Activated CD4-positive, CD25-positive, alpha-beta regulatory T cell treated with anti-CD3 and anti-CD28 coated beads, Interleukin-2, amount 50 U/mL, for 24 hours (primary cell): Measurements from ENCODE around the gene CDK14.
"Not testable (repeated sequence)": the region's sequence is repeated elsewhere in the genome, so short reads cannot be mapped to it uniquely, and the experiment has no call there.

ENCODE experiments used
- ATAC-seq, 2 donors: fragments of 150-1000 bp; cut with Tn5 transposase; one replicate each; pipeline ENCODE4 v1.10.0; 2021; ENCODE audit warnings: mild to moderate bottlenecking in 1 of 2, moderate library complexity in 1 of 2

The CDK14 gene

GRCh38 chr7:90723866-90724265 lies 127.7 kb downstream of the CDK14 start:
- no peak for ATAC-seq

GRCh38 chr7:90726120-90726519 lies 130.0 kb downstream of the CDK14 start:
- peak in 1 of 2 donors; percentile 13 for ATAC-seq

- ATAC-seq = no peak
Measured at GRCh38 chr7:90726623-90727022, 130.5 kb downstream of the CDK14 start.

GRCh38 chr7:90727412-90727811 lies 131.3 kb downstream of the CDK14 start:
- no peak for ATAC-seq

GRCh38 chr7:90728568-90728967 lies 132.4 kb downstream of the CDK14 start:
- no peak for ATAC-seq

- ATAC-seq = not testable (repeated sequence)
Measured at GRCh38 chr7:90735611-90736280, 139.6 kb downstream of the CDK14 start.

GRCh38 chr7:90736316-90736715 lies 140.2 kb downstream of the CDK14 start:
- no peak for ATAC-seq

- ATAC-seq = peak; percentile 25 to 51
Measured at GRCh38 chr7:90736968-90737939, 141.1 kb downstream of the CDK14 start.

- ATAC-seq = no peak
Measured at GRCh38 chr7:90738249-90738648, 142.1 kb downstream of the CDK14 start.

- no peak for ATAC-seq
Measured at GRCh38 chr7:90739716-90740115, 143.6 kb downstream of the CDK14 start.

GRCh38 chr7:90740386-90740785 lies 144.3 kb downstream of the CDK14 start:
- ATAC-seq = no peak

- no peak for ATAC-seq
Measured at GRCh38 chr7:90743626-90744025, 147.5 kb downstream of the CDK14 start.

GRCh38 chr7:90747516-90747915 lies 151.4 kb downstream of the CDK14 start:
- ATAC-seq = no peak

- no peak for ATAC-seq
Measured at GRCh38 chr7:90749262-90749661, 153.1 kb downstream of the CDK14 start.

GRCh38 chr7:90749774-90750173 lies 153.7 kb downstream of the CDK14 start:
- ATAC-seq = no peak

- no peak for ATAC-seq
Measured at GRCh38 chr7:90751595-90751994, 155.5 kb downstream of the CDK14 start.

- ATAC-seq = no peak
Measured at GRCh38 chr7:90752051-90752450, 155.9 kb downstream of the CDK14 start.

GRCh38 chr7:90755041-90755440 lies 158.9 kb downstream of the CDK14 start:
- ATAC-seq = no peak

GRCh38 chr7:90756366-90756765 lies 160.2 kb downstream of the CDK14 start:
- ATAC-seq = no peak

GRCh38 chr7:90757565-90757950 lies 161.4 kb downstream of the CDK14 start:
- not testable (repeated sequence) for ATAC-seq

GRCh38 chr7:90758933-90759562 lies 162.9 kb downstream of the CDK14 start:
- ATAC-seq = no peak

GRCh38 chr7:90759710-90760109 lies 163.6 kb downstream of the CDK14 start:
- no peak for ATAC-seq

- no peak for ATAC-seq
Measured at GRCh38 chr7:90760892-90761291, 164.8 kb downstream of the CDK14 start.
